NOMO-1 treated with dmso at 0.1 percent for 144 hours (cell line): Measurements from ENCODE around the gene LRP5.

Source experiments
- DNase-seq: peaks from one replicate; lab custom pipeline; 2025; ENCODE audit not compliant: unreplicated experiment; lab: John Stamatoyannopoulos, UW

Gene LRP5

GRCh38 chr11:68308068-68308467 lies 4.3 kb upstream of the LRP5 start:
- DNase-seq, result no peak

GRCh38 chr11:68309621-68310185 lies 2.7 kb upstream of the LRP5 start:
- DNase-seq, result no peak

GRCh38 chr11:68311160-68312116 lies 953 bp upstream of the LRP5 start:
- DNase-seq, result no peak

GRCh38 chr11:68312780-68313573 lies 586 bp downstream of the LRP5 start:
- no peak for DNase-seq

- no peak for DNase-seq
Measured at GRCh38 chr11:68313574-68314202, 1.3 kb downstream of the LRP5 start.

- no peak for DNase-seq
Measured at GRCh38 chr11:68314203-68315170, 2.1 kb downstream of the LRP5 start.

- DNase-seq, result no peak
Measured at GRCh38 chr11:68315171-68315920, 3.0 kb downstream of the LRP5 start.

GRCh38 chr11:68317147-68317785 lies 4.9 kb downstream of the LRP5 start:
- no peak for DNase-seq

GRCh38 chr11:68321293-68322051 lies 9.1 kb downstream of the LRP5 start:
- no peak for DNase-seq

- DNase-seq, result no peak
Measured at GRCh38 chr11:68322052-68322430, 9.7 kb downstream of the LRP5 start.

- no peak for DNase-seq
Measured at GRCh38 chr11:68324241-68324640, 11.8 kb downstream of the LRP5 start.

- DNase-seq, result no peak
Measured at GRCh38 chr11:68324695-68325094, 12.3 kb downstream of the LRP5 start.

- DNase-seq, result no peak
Measured at GRCh38 chr11:68325183-68325906, 13.0 kb downstream of the LRP5 start.

- DNase-seq, result no peak
Measured at GRCh38 chr11:68325907-68326220, 13.5 kb downstream of the LRP5 start.

- DNase-seq, result no peak
Measured at GRCh38 chr11:68326334-68327215, 14.2 kb downstream of the LRP5 start.

- no peak for DNase-seq
Measured at GRCh38 chr11:68327586-68328370, 15.4 kb downstream of the LRP5 start.
